Muscle layer of colon (tissue), 2 donors: ENCODE results near the gene RNF180.
"Not testable (repeated sequence)": the region's sequence is repeated elsewhere in the genome, so short reads cannot be mapped to it uniquely, and the experiment has no call there.

Experiments
- H3K27ac ChIP-seq: one replicate; pipeline ENCODE4 v1.7.0; 2013; ENCODE audit warnings: low read depth, mild to moderate bottlenecking, low read length, moderate library complexity
- H3K27me3 ChIP-seq, 2 donors: one replicate each; pipeline ENCODE4 v1.7.0; 2013; ENCODE audit warnings: low read length in 2 of 2, mild to moderate bottlenecking in 2 of 2; ENCODE audit not compliant: insufficient read depth in 2 of 2, control insufficient read depth in 1 of 2
- H3K36me3 ChIP-seq: one replicate; pipeline ENCODE4 v1.7.0; 2013; ENCODE audit warnings: mild to moderate bottlenecking, low read length; ENCODE audit not compliant: insufficient read depth
- H3K4me1 ChIP-seq: one replicate; pipeline ENCODE4 v1.7.0; 2013; ENCODE audit warnings: mild to moderate bottlenecking, low read length; ENCODE audit not compliant: insufficient read depth
- H3K4me3 ChIP-seq, 2 donors: one replicate each; pipeline ENCODE4 v1.7.0; 2013; ENCODE audit warnings: low read length in 2 of 2, low read depth in 1 of 2, mild to moderate bottlenecking in 1 of 2, moderate library complexity in 1 of 2
- H3K9ac ChIP-seq: one replicate; pipeline ENCODE4 v1.7.0; 2013; ENCODE audit warnings: low read length
- H3K9me3 ChIP-seq: one replicate; pipeline ENCODE4 v1.7.0; 2013; ENCODE audit warnings: mild to moderate bottlenecking, low read length
- donor health status: abdominal sarcoma.
- donor health status: Adenocarcinoma of cecum.

Gene RNF180

DNA sequence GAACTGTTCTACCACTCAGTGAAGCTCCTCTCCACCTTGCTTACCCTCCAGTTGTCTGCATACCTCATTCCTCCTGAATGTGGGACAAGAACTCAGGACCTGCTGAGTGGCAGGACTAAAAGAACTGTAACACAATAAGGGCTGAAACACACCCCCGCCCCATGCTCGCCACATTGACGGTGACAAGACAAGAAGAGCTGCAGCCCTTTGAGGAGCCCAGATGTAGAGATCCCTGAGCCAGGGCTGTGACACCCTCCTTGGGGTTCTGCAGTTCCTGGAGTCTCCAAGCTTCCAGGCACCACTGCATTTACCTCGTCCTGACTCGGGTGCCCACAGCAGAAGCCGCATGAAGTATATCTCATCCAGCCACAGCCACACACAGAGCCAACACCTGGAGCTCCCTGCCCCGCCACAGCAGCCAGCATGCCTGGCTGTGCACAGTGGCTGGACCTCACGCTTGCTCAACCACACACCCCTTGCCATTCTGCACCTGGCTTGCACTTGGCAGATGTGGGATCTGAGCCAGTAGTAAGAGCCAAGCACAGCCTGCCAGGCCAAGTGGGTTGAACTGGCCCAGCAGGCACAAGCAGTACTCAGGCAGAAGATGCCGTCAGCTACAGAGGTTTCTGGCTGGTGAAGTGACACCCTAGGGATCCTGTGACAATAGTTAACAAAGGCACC is 166.1 kb downstream of the RNF180 start:
- H3K27ac ChIP-seq, result no peak overlapping the region
- H3K4me1 ChIP-seq, result no peaks in the 10 kb centered on the region
- no peaks in the 10 kb centered on the region for H3K9me3 ChIP-seq
- H3K4me3 ChIP-seq, result no peak overlapping the region
- no peaks in the 10 kb centered on the region for H3K36me3 ChIP-seq
- H3K27me3 ChIP-seq, result no peaks in the 10 kb centered on the region
- H3K9ac ChIP-seq, result no peak overlapping the region

GRCh38 chr5:64333886-64334285 is 168.2 kb downstream of the RNF180 start:
- no peaks in the 10 kb centered on the region for H3K36me3 ChIP-seq
- H3K27me3 ChIP-seq, result no peaks in the 10 kb centered on the region
- no peaks in the 10 kb centered on the region for H3K4me1 ChIP-seq
- H3K4me3 ChIP-seq, result no peak overlapping the region
- no peak overlapping the region for H3K27ac ChIP-seq
- no peaks in the 10 kb centered on the region for H3K9me3 ChIP-seq
- H3K9ac ChIP-seq, result no peak overlapping the region

- Histone ChIP-seq H3K9ac (no peak overlapping the region), H3K4me1 (no peaks in the 10 kb centered on the region), H3K27me3 (no peaks in the 10 kb centered on the region), H3K27ac (no peak overlapping the region), H3K36me3 (no peaks in the 10 kb centered on the region), H3K4me3 (no peak overlapping the region), H3K9me3 (no peaks in the 10 kb centered on the region)
Observed at GRCh38 chr5:64339769-64340168, 174.1 kb downstream of the RNF180 start.

GRCh38 chr5:64340293-64340692 is 174.7 kb downstream of the RNF180 start:
- H3K27ac ChIP-seq, result no peak overlapping the region
- no peaks in the 10 kb centered on the region for H3K36me3 ChIP-seq

GRCh38 chr5:64341340-64341739 is 175.7 kb downstream of the RNF180 start:
- H3K9me3 ChIP-seq, result no peaks in the 10 kb centered on the region
- H3K9ac ChIP-seq, result no peak overlapping the region
- H3K27ac ChIP-seq, result no peak overlapping the region
- H3K36me3 ChIP-seq, result no peaks in the 10 kb centered on the region
- H3K4me1 ChIP-seq, result no peaks in the 10 kb centered on the region
- H3K4me3 ChIP-seq, result no peak overlapping the region
- no peaks in the 10 kb centered on the region for H3K27me3 ChIP-seq

More at GRCh38 chr5:64340293-64340692, 174.7 kb downstream of the RNF180 start:
- no peaks in the 10 kb centered on the region for H3K27me3 ChIP-seq
- no peaks in the 10 kb centered on the region for H3K9me3 ChIP-seq
- H3K4me3 ChIP-seq, result no peak overlapping the region
- no peak overlapping the region for H3K9ac ChIP-seq
- H3K4me1 ChIP-seq, result no peaks in the 10 kb centered on the region

DNA sequence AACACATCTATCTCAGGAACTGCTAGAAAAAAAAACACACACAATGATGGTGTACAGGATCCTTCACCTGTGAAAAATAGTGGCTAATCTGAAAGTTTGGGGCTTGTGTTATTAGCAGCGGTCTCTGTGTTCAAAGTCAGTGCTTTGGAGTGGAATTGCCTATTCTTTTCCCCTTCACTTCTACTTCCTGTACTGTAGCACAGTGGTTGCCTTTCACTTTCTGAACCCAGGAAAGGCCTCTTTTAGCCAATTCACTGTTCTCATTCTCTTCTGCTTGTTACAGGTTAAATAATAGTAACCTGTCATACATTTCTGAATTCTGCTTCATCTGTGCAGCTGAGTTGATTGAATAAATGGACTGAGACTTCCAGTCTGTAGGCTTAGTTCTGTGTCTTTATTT is 178.9 kb downstream of the RNF180 start:
- H3K27me3 ChIP-seq, result no peaks in the 10 kb centered on the region
- H3K9ac ChIP-seq, result no peak overlapping the region
- no peak overlapping the region for H3K4me3 ChIP-seq
- H3K9me3 ChIP-seq, result no peaks in the 10 kb centered on the region
- H3K36me3 ChIP-seq, result no peaks in the 10 kb centered on the region
- H3K4me1 ChIP-seq, result no peaks in the 10 kb centered on the region
- no peak overlapping the region for H3K27ac ChIP-seq

GRCh38 chr5:64347309-64347708 is 181.7 kb downstream of the RNF180 start:
- no peak overlapping the region for H3K9ac ChIP-seq
- H3K4me1 ChIP-seq, result no peaks in the 10 kb centered on the region
- H3K27me3 ChIP-seq, result no peaks in the 10 kb centered on the region
- H3K27ac ChIP-seq, result no peak overlapping the region
- H3K36me3 ChIP-seq, result no peaks in the 10 kb centered on the region
- H3K9me3 ChIP-seq, result no peaks in the 10 kb centered on the region
- no peak overlapping the region for H3K4me3 ChIP-seq

DNA sequence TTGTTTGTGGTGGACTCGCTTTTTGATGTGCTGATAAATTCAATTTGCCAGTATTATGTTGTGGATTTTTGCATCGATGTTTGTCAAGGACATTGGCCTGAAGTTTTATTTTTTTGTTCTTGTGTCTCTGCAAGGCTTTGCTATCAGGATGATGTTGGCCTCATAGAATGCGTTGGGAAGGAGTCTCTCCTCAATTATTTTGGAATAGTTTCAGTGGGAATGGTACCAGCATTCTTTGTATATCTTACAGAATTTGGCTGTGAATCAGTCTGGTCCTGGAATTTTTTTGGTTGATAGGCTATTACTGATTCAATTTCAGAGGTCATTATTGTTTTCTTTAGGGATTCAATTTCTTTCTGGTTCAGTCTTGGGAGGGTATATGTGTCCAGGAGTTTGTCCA is 198.8 kb downstream of the RNF180 start:
- no peaks in the 10 kb centered on the region for H3K27me3 ChIP-seq
- H3K27ac ChIP-seq, result no peak overlapping the region
- H3K9ac ChIP-seq, result no peak overlapping the region
- no peaks in the 10 kb centered on the region for H3K4me1 ChIP-seq
- H3K9me3 ChIP-seq, result no peaks in the 10 kb centered on the region
- H3K36me3 ChIP-seq, result no peaks in the 10 kb centered on the region
- no peak overlapping the region for H3K4me3 ChIP-seq

GRCh38 chr5:64384765-64385164 is 219.1 kb downstream of the RNF180 start:
- no peak overlapping the region for H3K9ac ChIP-seq
- no peaks in the 10 kb centered on the region for H3K36me3 ChIP-seq
- H3K9me3 ChIP-seq, result no peaks in the 10 kb centered on the region
- H3K4me3 ChIP-seq, result no peak overlapping the region
- H3K4me1 ChIP-seq, result no peaks in the 10 kb centered on the region
- no peak overlapping the region for H3K27ac ChIP-seq
- H3K27me3 ChIP-seq, result no peaks in the 10 kb centered on the region

DNA sequence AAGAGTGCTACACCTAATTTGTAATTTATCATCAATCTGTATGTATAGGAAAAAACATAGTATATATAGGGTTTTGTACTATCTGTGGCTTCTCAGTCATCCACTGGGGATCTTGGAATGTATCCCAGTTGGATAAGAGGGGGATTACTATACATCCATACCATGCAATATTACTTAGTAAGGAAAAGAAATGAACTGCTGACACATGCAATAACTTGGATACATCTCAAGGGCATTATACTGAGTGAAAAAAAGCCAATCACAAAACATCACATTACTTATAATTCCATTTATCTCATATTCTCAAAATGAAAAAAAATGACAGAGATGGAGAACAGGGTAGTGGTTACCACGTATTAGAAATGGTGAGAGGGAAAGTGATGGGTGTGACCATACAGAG is 231.9 kb downstream of the RNF180 start:
- Histone ChIP-seq H3K9ac (no peak overlapping the region), H3K4me1 (no peaks in the 10 kb centered on the region), H3K4me3 (no peak overlapping the region)

DNA sequence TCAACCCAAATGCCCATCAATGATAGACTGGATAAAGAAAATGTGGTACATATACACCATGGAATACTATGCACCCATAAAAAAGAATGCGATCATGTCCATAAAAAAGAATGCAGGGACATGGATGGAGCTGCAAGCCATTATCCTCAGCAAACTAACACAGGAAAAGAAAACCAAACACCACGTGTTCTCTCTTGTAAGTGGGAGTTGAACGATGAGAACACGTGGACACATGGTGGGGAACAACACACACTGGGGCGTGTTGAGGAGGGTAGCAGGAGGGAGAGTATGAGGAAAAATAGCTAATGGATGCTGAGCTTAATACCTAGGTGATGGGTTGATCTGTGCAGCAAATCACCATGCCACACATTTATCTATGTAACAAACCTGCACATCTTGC is 233.1 kb downstream of the RNF180 start:
- not testable (repeated sequence) for H3K9ac ChIP-seq, H3K36me3 ChIP-seq, H3K4me1 ChIP-seq, H3K27ac ChIP-seq, H3K9me3 ChIP-seq, H3K4me3 ChIP-seq, H3K27me3 ChIP-seq

More for the DNA sequence above, 231.9 kb downstream of the RNF180 start:
- no peak overlapping the region for H3K27ac ChIP-seq
- H3K27me3 ChIP-seq, result no peaks in the 10 kb centered on the region
- H3K36me3 ChIP-seq, result no peaks in the 10 kb centered on the region
- H3K9me3 ChIP-seq, result no peaks in the 10 kb centered on the region

DNA sequence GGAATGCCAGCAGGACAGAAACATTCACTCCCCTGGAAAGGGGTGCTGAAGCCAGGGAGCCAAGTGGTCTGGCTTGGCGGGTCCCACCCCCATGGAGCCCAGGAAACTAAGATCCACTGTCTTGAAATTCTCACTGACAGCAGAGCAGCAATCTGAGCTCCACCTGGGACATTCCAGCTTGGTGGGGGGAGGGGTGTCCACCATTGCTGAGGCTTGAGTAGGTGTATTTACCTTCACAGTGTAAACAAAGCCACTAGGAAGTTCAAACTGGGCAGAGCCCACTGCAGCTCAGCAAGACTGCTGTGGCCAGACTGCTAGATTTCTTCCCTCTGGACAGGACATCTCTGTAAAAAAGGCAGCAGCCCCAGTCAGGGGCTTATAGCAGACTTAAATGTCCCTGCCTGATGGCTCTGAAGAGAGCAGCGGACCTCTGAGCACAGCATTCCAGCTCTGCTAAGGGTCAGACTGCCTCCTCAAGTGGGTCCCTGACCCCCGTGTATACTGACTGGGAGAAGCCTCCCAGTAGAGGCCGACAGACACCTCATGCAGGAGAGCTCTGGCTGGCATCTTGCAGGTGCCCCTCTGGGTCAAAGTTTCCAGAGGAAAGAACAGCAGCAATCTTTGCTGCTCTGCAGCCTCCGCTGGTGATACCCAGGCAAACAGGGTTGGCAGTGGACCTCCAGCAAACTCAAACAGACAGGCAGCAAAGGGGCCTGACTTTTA is 241.6 kb downstream of the RNF180 start:
- not testable (repeated sequence) for H3K27ac ChIP-seq, H3K9ac ChIP-seq, H3K9me3 ChIP-seq, H3K4me1 ChIP-seq, H3K4me3 ChIP-seq, H3K36me3 ChIP-seq, H3K27me3 ChIP-seq
